ENCODE results near the gene MOAP1. TPM values are rescaled to one million over a fixed set of nuclear protein-coding genes. Genes with fewer than 3 reads are reported as not detected.

MOAP1 gene
- total RNA-seq, 2 donors from 2014 or later, result 15.8 to 23.6 TPM

- H3K9me3 Mint-ChIP-seq, result no peaks in the 10 kb centered on the region
- Histone ChIP-seq H3K4me3 (ENCODE audit: low read length) (no peak overlapping the region), H3K9me3 (ENCODE audit: control insufficient read depth, low read length) (no peaks in the 10 kb centered on the region), H3K27me3 (ENCODE audit: control insufficient read depth, insufficient read depth, low read length, poor library complexity, severe bottlenecking) (no peaks in the 10 kb centered on the region), H3K36me3 (ENCODE audit: control insufficient read depth, insufficient read depth, low read length) (peaks cover 23% of the 10 kb centered on the region), H3K27ac (ENCODE audit: low read depth, low read length) (no peak overlapping the region), H3K9ac (ENCODE audit: extremely low read depth, low read length, poor library complexity, severe bottlenecking) (no peak overlapping the region), H3K4me1 (ENCODE audit: control insufficient read depth, insufficient read depth, low read length) (no peaks in the 10 kb centered on the region)
- TF ChIP-seq, protein P1, sequence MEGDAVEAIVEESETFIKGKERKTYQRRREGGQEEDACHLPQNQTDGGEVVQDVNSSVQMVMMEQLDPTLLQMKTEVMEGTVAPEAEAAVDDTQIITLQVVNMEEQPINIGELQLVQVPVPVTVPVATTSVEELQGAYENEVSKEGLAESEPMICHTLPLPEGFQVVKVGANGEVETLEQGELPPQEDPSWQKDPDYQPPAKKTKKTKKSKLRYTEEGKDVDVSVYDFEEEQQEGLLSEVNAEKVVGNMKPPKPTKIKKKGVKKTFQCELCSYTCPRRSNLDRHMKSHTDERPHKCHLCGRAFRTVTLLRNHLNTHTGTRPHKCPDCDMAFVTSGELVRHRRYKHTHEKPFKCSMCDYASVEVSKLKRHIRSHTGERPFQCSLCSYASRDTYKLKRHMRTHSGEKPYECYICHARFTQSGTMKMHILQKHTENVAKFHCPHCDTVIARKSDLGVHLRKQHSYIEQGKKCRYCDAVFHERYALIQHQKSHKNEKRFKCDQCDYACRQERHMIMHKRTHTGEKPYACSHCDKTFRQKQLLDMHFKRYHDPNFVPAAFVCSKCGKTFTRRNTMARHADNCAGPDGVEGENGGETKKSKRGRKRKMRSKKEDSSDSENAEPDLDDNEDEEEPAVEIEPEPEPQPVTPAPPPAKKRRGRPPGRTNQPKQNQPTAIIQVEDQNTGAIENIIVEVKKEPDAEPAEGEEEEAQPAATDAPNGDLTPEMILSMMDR (conservative IDR thresholded peaks at IDR 0.05), result no peak
- peaks cover 25% of the 10 kb centered on the region for H3K36me3 Mint-ChIP-seq (ENCODE audit: low read depth)
- DNase-seq, result no peak
- WGBS, 2 experiments (ENCODE audit: insufficient coverage in 1 of 2, insufficient read length in 1 of 2), result 90 to 93% methylated on average over 26 to 39 of the region's 39 CpGs
- H3K4me3 Mint-ChIP-seq, result no peak overlapping the region
- no peaks in the 10 kb centered on the region for H3K27me3 Mint-ChIP-seq (ENCODE audit: insufficient read depth)
- H3K4me1 Mint-ChIP-seq, result no peaks in the 10 kb centered on the region
- no peak overlapping the region for H3K27ac Mint-ChIP-seq
These were observed 46.7 kb upstream of the MOAP1 start for GRCh38 chr14:93231129-93231979.

GRCh38 chr14:93230539-93230938 lies 45.8 kb upstream of the MOAP1 start:
- Histone ChIP-seq H3K9ac (ENCODE audit: extremely low read depth, low read length, poor library complexity, severe bottlenecking) (no peak overlapping the region), H3K9me3 (ENCODE audit: control insufficient read depth, low read length) (no peaks in the 10 kb centered on the region), H3K36me3 (ENCODE audit: control insufficient read depth, insufficient read depth, low read length) (peaks cover 25% of the 10 kb centered on the region), H3K4me3 (ENCODE audit: low read length) (no peak overlapping the region), H3K4me1 (ENCODE audit: control insufficient read depth, insufficient read depth, low read length) (no peaks in the 10 kb centered on the region), H3K27ac (ENCODE audit: low read depth, low read length) (no peak overlapping the region), H3K27me3 (ENCODE audit: control insufficient read depth, insufficient read depth, low read length, poor library complexity, severe bottlenecking) (no peaks in the 10 kb centered on the region)
- H3K9me3 Mint-ChIP-seq, result no peaks in the 10 kb centered on the region
- DNase-seq, result no peak
- H3K4me1 Mint-ChIP-seq, result no peaks in the 10 kb centered on the region
- no peak overlapping the region for H3K27ac Mint-ChIP-seq
- WGBS, 2 experiments (ENCODE audit: insufficient coverage in 1 of 2, insufficient read length in 1 of 2), result 95 to 98% methylated on average over 5 to 16 of the region's 16 CpGs
- TF ChIP-seq, protein P1 (conservative IDR thresholded peaks at IDR 0.05), result no peak
- no peaks in the 10 kb centered on the region for H3K27me3 Mint-ChIP-seq (ENCODE audit: insufficient read depth)
- no peak overlapping the region for H3K4me3 Mint-ChIP-seq
- H3K36me3 Mint-ChIP-seq (ENCODE audit: low read depth), result peaks cover 33% of the 10 kb centered on the region

DNA sequence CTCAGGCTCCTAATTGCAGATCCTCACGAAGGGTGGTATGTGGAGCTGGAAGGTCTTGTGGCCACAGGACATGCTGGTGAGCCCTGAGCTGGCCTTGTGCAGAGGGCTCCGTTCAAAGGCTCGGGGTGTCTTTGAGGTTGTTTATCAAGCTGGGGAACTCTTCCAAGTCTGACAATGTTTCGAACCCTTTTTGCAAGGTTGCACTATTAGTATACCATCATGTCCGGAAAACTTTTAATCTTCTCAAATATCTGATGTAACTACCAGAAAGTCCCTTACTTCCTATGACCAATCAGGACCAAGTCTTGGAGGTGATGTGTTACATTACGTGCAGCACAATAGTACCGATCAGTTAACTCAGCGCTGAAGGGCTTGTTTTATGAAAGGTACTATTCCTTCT lies 43.9 kb upstream of the MOAP1 start:
- no peak for DNase-seq
- Histone ChIP-seq H3K27me3 (ENCODE audit: control insufficient read depth, insufficient read depth, low read length, poor library complexity, severe bottlenecking) (no peaks in the 10 kb centered on the region), H3K9me3 (ENCODE audit: control insufficient read depth, low read length) (no peaks in the 10 kb centered on the region), H3K36me3 (ENCODE audit: control insufficient read depth, insufficient read depth, low read length) (peaks cover 37% of the 10 kb centered on the region), H3K27ac (ENCODE audit: low read depth, low read length) (no peak overlapping the region), H3K4me3 (ENCODE audit: low read length) (no peak overlapping the region), H3K4me1 (ENCODE audit: control insufficient read depth, insufficient read depth, low read length) (no peaks in the 10 kb centered on the region), H3K9ac (ENCODE audit: extremely low read depth, low read length, poor library complexity, severe bottlenecking) (no peak overlapping the region)
- H3K27me3 Mint-ChIP-seq (ENCODE audit: insufficient read depth), result no peaks in the 10 kb centered on the region
- no peak overlapping the region for H3K27ac Mint-ChIP-seq
- WGBS, 2 experiments (ENCODE audit: insufficient coverage in 1 of 2, insufficient read length in 1 of 2), result 95 to 100% methylated on average over 6 to 8 of the region's 8 CpGs
- no peak overlapping the region for H3K4me3 Mint-ChIP-seq
- H3K9me3 Mint-ChIP-seq, result no peaks in the 10 kb centered on the region
- peaks cover 45% of the 10 kb centered on the region for H3K36me3 Mint-ChIP-seq (ENCODE audit: low read depth)
- no peaks in the 10 kb centered on the region for H3K4me1 Mint-ChIP-seq
- TF ChIP-seq, protein P1 (conservative IDR thresholded peaks at IDR 0.05), result no peak

All from endodermal cell (in vitro differentiated cells).